HepG2 (cell line): ENCODE data around the gene PRSS53. TPM values are rescaled to one million over a fixed set of nuclear protein-coding genes. Genes with fewer than 3 reads are reported as not detected.
A peak's percentile ranks its signal among the peaks of the same experiment; 100 is the strongest.

Experiments
- ATM ChIP-seq: fragments of 450-650 bp; IDR thresholded peaks from 2 replicates; pipeline ENCODE4 v1.7.1; 2017; ENCODE audit warnings: mild to moderate bottlenecking, borderline replicate concordance
- EP300 ChIP-seq, 3 experiments: sonication (generic) in 1 of 3; formaldehyde crosslinking in 1 of 3; IDR thresholded peaks; 2 replicates each; pipeline versions ENCODE4 v1.5.1 to v1.6.1; 2011 to 2020; ENCODE audit warnings: low read depth in 2 of 3, low read length in 2 of 3, borderline replicate concordance in 1 of 3, improper control_type of control experiment in 1 of 3, mild to moderate bottlenecking in 1 of 3, missing genetic modification reagents in 1 of 3, moderate library complexity in 1 of 3
- HINFP ChIP-seq: sonication (generic); formaldehyde crosslinking; IDR thresholded peaks from 2 replicates; pipeline ENCODE4 v1.4.0; 2020; ENCODE audit warnings: low read depth, mild to moderate bottlenecking, missing genetic modification reagents
- IRX3 ChIP-seq: sonication (generic); formaldehyde crosslinking; IDR thresholded peaks from 2 replicates; pipeline ENCODE4 v1.8.1; 2023; ENCODE audit warnings: mild to moderate bottlenecking, low read depth, missing genetic modification reagents, borderline replicate concordance
- MTERF4 ChIP-seq: sonication (generic); formaldehyde crosslinking; IDR thresholded peaks from 2 replicates; pipeline ENCODE4 v1.8.0; 2023; ENCODE audit warnings: mild to moderate bottlenecking, missing genetic modification reagents
- MYPOP ChIP-seq: sonication (generic); formaldehyde crosslinking; IDR thresholded peaks from 2 replicates; pipeline ENCODE4 v1.8.1; 2023; ENCODE audit warnings: mild to moderate bottlenecking, moderate library complexity, missing genetic modification reagents
- NFIB ChIP-seq: sonication (generic); formaldehyde crosslinking; IDR thresholded peaks from 2 replicates; pipeline ENCODE4 v1.9.0; 2021; ENCODE audit warnings: missing genetic modification reagents, mild to moderate bottlenecking, borderline replicate concordance
- PPARG ChIP-seq: conservative IDR thresholded peaks from 2 replicates; pipeline ENCODE4 v1.6.1; 2016; ENCODE audit warnings: missing biosample characterization, missing genetic modification reagents
- RFX3 ChIP-seq: IDR thresholded peaks from 2 replicates; pipeline ENCODE4 v1.6.1; 2016; ENCODE audit warnings: missing biosample characterization, missing genetic modification reagents
- SNAPC5 ChIP-seq: sonication (generic); formaldehyde crosslinking; IDR thresholded peaks from 2 replicates; pipeline ENCODE4 v1.8.1; 2023; ENCODE audit warnings: mild to moderate bottlenecking, missing genetic modification reagents, borderline replicate concordance
- TCF7 ChIP-seq: sonication (generic); IDR thresholded peaks from 2 replicates; pipeline ENCODE4 v1.6.1; 2016; ENCODE audit warnings: antibody characterized with exemption, low read depth
- ZFP91 ChIP-seq: sonication (generic); formaldehyde crosslinking; IDR thresholded peaks from 2 replicates; pipeline ENCODE4 v1.9.0; 2022; ENCODE audit warnings: missing genetic modification reagents, mild to moderate bottlenecking, borderline replicate concordance
- ZFYVE20 ChIP-seq: sonication (generic); formaldehyde crosslinking; IDR thresholded peaks from 2 replicates; pipeline ENCODE4 v1.8.0; 2023; ENCODE audit warnings: low read depth, mild to moderate bottlenecking, moderate library complexity, missing genetic modification reagents, borderline replicate concordance
- ZKSCAN1 ChIP-seq: fragments of 150-350 bp; IDR thresholded peaks from 2 replicates; pipeline ENCODE4 v1.6.1; 2014; ENCODE audit warnings: low read length
- ZNF143 ChIP-seq: sonication (generic); formaldehyde crosslinking; IDR thresholded peaks from 2 replicates; pipeline ENCODE4 v1.4.0; 2020; ENCODE audit warnings: missing genetic modification reagents
- ZNF335 ChIP-seq: sonication (generic); formaldehyde crosslinking; IDR thresholded peaks from 2 replicates; pipeline ENCODE4 v1.4.0; 2020; ENCODE audit warnings: missing genetic modification reagents
- ZNF343 ChIP-seq: sonication (generic); formaldehyde crosslinking; IDR thresholded peaks from 2 replicates; pipeline ENCODE4 v1.4.0; 2020; ENCODE audit warnings: mild to moderate bottlenecking, missing genetic modification reagents
- ZNF350 ChIP-seq: sonication (generic); formaldehyde crosslinking; IDR thresholded peaks from 2 replicates; pipeline ENCODE4 v1.4.0; 2020; ENCODE audit warnings: mild to moderate bottlenecking, low read depth, missing genetic modification reagents, borderline replicate concordance
- ZNF567 ChIP-seq: sonication (generic); formaldehyde crosslinking; IDR thresholded peaks from 2 replicates; pipeline ENCODE4 v1.8.1; 2023; ENCODE audit warnings: mild to moderate bottlenecking, missing genetic modification reagents, borderline replicate concordance
- ZNF576 ChIP-seq: sonication (generic); formaldehyde crosslinking; IDR thresholded peaks from 2 replicates; pipeline ENCODE4 v1.4.0; 2020; ENCODE audit warnings: mild to moderate bottlenecking, missing genetic modification reagents
- ZNF589 ChIP-seq: sonication (generic); formaldehyde crosslinking; conservative IDR thresholded peaks from 2 replicates; pipeline ENCODE4 v1.8.0; 2022; ENCODE audit warnings: mild to moderate bottlenecking, moderate library complexity, missing genetic modification reagents
- ZNF839 ChIP-seq: sonication (generic); formaldehyde crosslinking; IDR thresholded peaks from 2 replicates; pipeline ENCODE4 v1.4.0; 2020; ENCODE audit warnings: missing genetic modification reagents, mild to moderate bottlenecking, borderline replicate concordance
- ZNF850 ChIP-seq: sonication (generic); formaldehyde crosslinking; conservative IDR thresholded peaks from 2 replicates; pipeline ENCODE4 v1.9.0; 2021; ENCODE audit warnings: mild to moderate bottlenecking, missing genetic modification reagents
- polyA plus RNA-seq, 8 experiments: library from polyadenylated mRNA; depleted of rRNA in 3 of 8; stranded (reverse) in 7 of 8; unstranded in 1 of 8; fragments of >200 nt; fragmentation: Illumina TruSeq in 4 of 8; extraction: Trizol in 4 of 8; gene quantifications; 2 replicates each; pipeline versions ENCODE4 v1.2.1 to v1.2.3, GENCODE V29; 2011 to 2016; ENCODE audit warnings: low read depth in 4 of 8, missing spikeins in 1 of 8, mixed read lengths in 1 of 8; ENCODE audit not compliant: insufficient read depth in 1 of 8
- total RNA-seq, 5 experiments: library from RNA; depleted of rRNA; stranded (reverse); fragments of >200 nt; fragmentation: Illumina TruSeq; extraction: Trizol; gene quantifications; 2 replicates each; pipeline ENCODE4 v1.2.3, GENCODE V29; 2016; ENCODE audit warnings: low read depth in 1 of 5

Gene PRSS53
- total and polyA plus RNA-seq, 2 of the 13 experiments (the other 11 are each of a cell fraction or from before 2014, with no cell fraction given): 2.2 to 7.4 TPM

- TF ChIP-seq HINFP (peak; percentile 21; the same call in 1 of the 2 replicates), ZFYVE20 (CRISPR knock-in tag) (no peak), ATM (no peak), MYPOP (peak; percentile 37; the same call in 1 of the 2 replicates), RFX3 (no peak), SNAPC5 (CRISPR knock-in tag) (no peak), ZKSCAN1 (no peak), MTERF4 (CRISPR knock-in tag) (peak; percentile 99), NFIB (CRISPR knock-in tag) (no peak), ZFP91 (peak; percentile 89), ZNF143 (CRISPR knock-in tag) (peak; percentile 99), PPARG (CRISPR knock-in tag) (0 out of 2 replicates have a peak, but pooled peaks have one; percentile 34), ZNF589 (CRISPR knock-in tag) (peak; percentile 89), TCF7 (no peak), ZNF850 (CRISPR knock-in tag) (peak; percentile 79; the same call in 1 of the 2 replicates), ZNF839 (CRISPR knock-in tag) (peak; percentile 71; the same call in 1 of the 2 replicates), IRX3 (CRISPR knock-in tag) (no peak), ZNF567 (CRISPR knock-in tag) (0 out of 2 replicates have a peak, but pooled peaks have one; percentile 18), ZNF350 (CRISPR knock-in tag) (peak; percentile 16; the same call in 1 of the 2 replicates), EP300 (IDR thresholded peaks at IDR 0.05; ENCODE audit: low read depth in 2 of 2, low read length in 2 of 2) (no peak), EP300 (CRISPR knock-in tag; IDR thresholded peaks at IDR 0.05; ENCODE audit: borderline replicate concordance) (no peak; the same call in 1 of the 2 replicates), ZNF576 (CRISPR knock-in tag) (no peak), ZNF343 (CRISPR knock-in tag) (no peak), ZNF335 (CRISPR knock-in tag) (0 out of 2 replicates have a peak, but pooled peaks have one; percentile 53)
These were observed 19.5 kb upstream of the PRSS53 start, which contains the start of gene BCKDK (continued) for GRCh38 chr16:31108035-31108793.
